SU-DHL-6 (cell line): ENCODE results near the gene FGFBP2.

Source experiments
- H2AFZ ChIP-seq: fragments of 200-600 bp; sonication (generic); 2 replicates; pipeline ENCODE4 v1.6.1; 2014; ENCODE audit warnings: low read depth, mild to moderate bottlenecking, moderate library complexity, mixed read lengths, antibody characterized with exemption, low read length; ENCODE audit not compliant: severe bottlenecking
- H3F3A ChIP-seq: fragments of 200-600 bp; shearing (Covaris generic); 2 replicates; pipeline ENCODE4 v1.6.0; 2016; ENCODE audit warnings: antibody characterized with exemption, mild to moderate bottlenecking; ENCODE audit not compliant: insufficient read depth
- H3K27ac ChIP-seq: fragments of 200-600 bp; sonication (generic); 2 replicates; pipeline ENCODE4 v1.5.1; 2016; ENCODE audit warnings: low read depth, mild to moderate bottlenecking, low read length, moderate library complexity, mixed read lengths
- H3K27me3 ChIP-seq: fragments of 200-600 bp; sonication (generic), shearing (Covaris generic); 2 replicates; pipeline ENCODE4 v1.6.0; 2014; ENCODE audit warnings: mild to moderate bottlenecking, low read length
- H3K36me3 ChIP-seq: fragments of 200-600 bp; sonication (generic); 2 replicates; pipeline ENCODE4 v1.6.1; 2014; ENCODE audit warnings: mild to moderate bottlenecking, low read length, mixed read lengths
- H3K4me2 ChIP-seq: fragments of 300-600, 200-600 bp; shearing (Covaris generic), sonication (generic); 2 replicates; pipeline ENCODE4 v1.6.0; 2014; ENCODE audit warnings: low read length, low read depth, mild to moderate bottlenecking; ENCODE audit not compliant: poor library complexity, severe bottlenecking
- H3K4me3 ChIP-seq: fragments of 200-600 bp; sonication (generic); 2 replicates; pipeline ENCODE4 v1.5.1; 2014; ENCODE audit warnings: antibody characterized with exemption, low read length, mild to moderate bottlenecking, mixed read lengths; ENCODE audit not compliant: insufficient read depth, poor library complexity, severe bottlenecking
- H3K79me2 ChIP-seq: fragments of 200-600 bp; sonication (generic); 2 replicates; pipeline ENCODE4 v1.6.1; 2014; ENCODE audit warnings: mild to moderate bottlenecking, low read length, moderate library complexity; ENCODE audit not compliant: insufficient read depth
- H3K9ac ChIP-seq: fragments of 200-600 bp; sonication (generic); 2 replicates; pipeline ENCODE4 v1.7.0; 2014; ENCODE audit warnings: mild to moderate bottlenecking, low read length
- H3K9me2 ChIP-seq: fragments of 200-600 bp; sonication (generic); replicated peaks from 2 replicates; pipeline ENCODE4 v1.6.1; 2014; ENCODE audit warnings: low read length; ENCODE audit not compliant: insufficient read depth
- H3K9me3 ChIP-seq: fragments of 200-600 bp; sonication (generic); 2 replicates; pipeline ENCODE4 v1.6.1; 2014; ENCODE audit warnings: low read length, mixed read lengths; ENCODE audit not compliant: insufficient read depth
- H4K20me1 ChIP-seq: fragments of 200-600 bp; sonication (generic); 2 replicates; pipeline ENCODE4 v1.6.1; 2014; ENCODE audit warnings: low read depth, mild to moderate bottlenecking, antibody characterized with exemption, low read length, moderate library complexity, mixed read lengths
- EZH2phosphoT487 ChIP-seq: fragments of 200-600 bp; sonication (generic), shearing (Covaris generic); conservative IDR thresholded peaks from 2 replicates; pipeline ENCODE4 v1.6.1; 2018; ENCODE audit warnings: mild to moderate bottlenecking, antibody characterized with exemption, low read length, moderate library complexity, mixed read lengths
- TF ChIP-seq, protein P1 (sequence below): fragments of 200-600 bp; sonication (generic); IDR thresholded peaks from one replicate; pipeline ENCODE4 v1.5.1; 2017; ENCODE audit warnings: antibody characterized with exemption, mild to moderate bottlenecking, low read length, moderate library complexity; ENCODE audit not compliant: insufficient read depth, poor library complexity, severe bottlenecking

Gene FGFBP2

DNA sequence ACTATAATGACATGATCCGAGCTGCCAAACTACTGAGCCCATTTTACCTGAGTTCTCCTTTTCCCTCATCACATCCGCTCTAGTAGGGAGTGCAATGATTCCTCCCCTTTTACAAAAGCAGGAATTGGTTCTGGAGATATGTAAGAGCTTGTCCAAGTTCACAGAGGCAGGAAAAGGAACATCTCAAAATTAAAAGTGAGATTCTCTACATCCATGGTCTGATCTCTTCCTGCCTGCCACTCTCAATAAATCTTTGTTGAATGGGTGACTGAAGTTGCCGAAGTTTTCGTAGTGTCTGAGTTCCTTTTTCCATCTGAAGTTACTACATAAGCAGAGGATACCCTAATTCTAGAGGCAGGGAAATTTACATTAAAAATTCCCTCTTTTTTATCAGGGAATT is 24.3 kb downstream of the FGFBP2 start, which contains the start of gene FGFBP1:
TSS of gene FGFBP1 (minus strand) at position 101 of the 400 bp plus-strand sequence. CDS start 2,108 bp downstream, outside the sequence.
- Histone ChIP-seq H3K4me2 (no peak within 1 kb of the TSS), H3K4me3 (no peak within 1 kb of the TSS), H2AFZ (no peak within 1 kb of the TSS)

DNA sequence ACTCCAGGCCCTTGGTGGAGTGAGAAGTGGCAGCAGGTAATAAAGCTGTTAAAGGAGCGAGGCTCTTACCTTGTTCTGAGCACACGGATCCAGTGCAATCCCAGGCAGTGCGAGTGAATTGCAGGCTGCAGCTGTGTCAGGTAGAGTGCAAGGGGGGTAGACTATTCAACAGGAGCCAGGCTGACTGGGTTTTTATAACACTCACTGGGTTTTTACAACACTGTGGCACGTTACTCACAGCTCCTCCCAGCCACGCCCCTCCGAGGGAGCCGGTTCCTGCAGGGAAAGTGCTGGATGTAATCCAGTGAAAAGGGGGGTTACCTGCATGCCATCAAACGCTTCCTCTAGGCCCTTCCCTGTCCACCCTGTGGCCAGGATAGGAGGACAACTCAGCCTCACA is 24.8 kb downstream of the FGFBP2 start:
- Histone ChIP-seq H3K9ac (no peak overlapping the region), H3K27ac (no peak overlapping the region), H3K9me3 (no peaks in the 10 kb centered on the region), H3K4me3 (no peak overlapping the region), H4K20me1 (no peaks in the 10 kb centered on the region), H3F3A (no peaks in the 10 kb centered on the region), H3K4me2 (no peak overlapping the region), H3K36me3 (no peaks in the 10 kb centered on the region), H2AFZ (no peak overlapping the region), H3K79me2 (no peaks in the 10 kb centered on the region), H3K27me3 (no peaks in the 10 kb centered on the region), H3K9me2 (no peaks in the 10 kb centered on the region; the same call in 1 of the 2 replicates)
- TF ChIP-seq EZH2phosphoT487: no peak
- TF ChIP-seq, protein P1, sequence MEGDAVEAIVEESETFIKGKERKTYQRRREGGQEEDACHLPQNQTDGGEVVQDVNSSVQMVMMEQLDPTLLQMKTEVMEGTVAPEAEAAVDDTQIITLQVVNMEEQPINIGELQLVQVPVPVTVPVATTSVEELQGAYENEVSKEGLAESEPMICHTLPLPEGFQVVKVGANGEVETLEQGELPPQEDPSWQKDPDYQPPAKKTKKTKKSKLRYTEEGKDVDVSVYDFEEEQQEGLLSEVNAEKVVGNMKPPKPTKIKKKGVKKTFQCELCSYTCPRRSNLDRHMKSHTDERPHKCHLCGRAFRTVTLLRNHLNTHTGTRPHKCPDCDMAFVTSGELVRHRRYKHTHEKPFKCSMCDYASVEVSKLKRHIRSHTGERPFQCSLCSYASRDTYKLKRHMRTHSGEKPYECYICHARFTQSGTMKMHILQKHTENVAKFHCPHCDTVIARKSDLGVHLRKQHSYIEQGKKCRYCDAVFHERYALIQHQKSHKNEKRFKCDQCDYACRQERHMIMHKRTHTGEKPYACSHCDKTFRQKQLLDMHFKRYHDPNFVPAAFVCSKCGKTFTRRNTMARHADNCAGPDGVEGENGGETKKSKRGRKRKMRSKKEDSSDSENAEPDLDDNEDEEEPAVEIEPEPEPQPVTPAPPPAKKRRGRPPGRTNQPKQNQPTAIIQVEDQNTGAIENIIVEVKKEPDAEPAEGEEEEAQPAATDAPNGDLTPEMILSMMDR: no peak

More for the DNA sequence above, 24.3 kb downstream of the FGFBP2 start, which contains the start of gene FGFBP1:
- Histone ChIP-seq H3K79me2 (no peaks in the 10 kb centered on the region), H3K27ac (no peak within 1 kb of the TSS), H3K9ac (no peak within 1 kb of the TSS), H3K9me3 (no peaks in the 10 kb centered on the region), H3F3A (no peaks in the 10 kb centered on the region), H3K36me3 (no peaks in the 10 kb centered on the region), H3K27me3 (no peaks in the 10 kb centered on the region), H3K9me2 (no peaks in the 10 kb centered on the region; the same call in 1 of the 2 replicates), H4K20me1 (no peaks in the 10 kb centered on the region)
- no peak for TF ChIP-seq EZH2phosphoT487
- TF ChIP-seq, protein P1: no peak

DNA sequence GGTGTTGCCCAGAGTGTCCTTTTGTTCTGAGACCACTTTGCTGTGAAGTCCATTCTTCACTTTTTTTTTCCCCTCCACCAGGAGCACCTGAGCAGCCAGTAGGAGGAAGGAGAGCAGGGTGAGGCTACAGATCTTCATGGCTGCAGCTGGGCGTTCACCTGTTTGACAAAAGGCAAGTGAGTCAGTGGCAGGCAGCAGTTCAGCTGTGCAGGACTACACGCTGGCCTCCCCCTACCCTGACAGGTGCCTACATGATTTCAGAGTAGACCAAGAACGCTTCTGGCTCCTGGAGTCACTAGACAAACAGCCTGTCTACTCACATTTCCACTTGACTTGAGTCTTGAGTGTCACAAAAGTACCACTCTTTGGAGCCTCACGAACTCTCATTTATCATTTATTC is 26.5 kb downstream of the FGFBP2 start:
- H3K4me2 ChIP-seq: no peak overlapping the region
- H3K9me2 ChIP-seq: no peaks in the 10 kb centered on the region; the same call in 1 of the 2 replicates
- no peaks in the 10 kb centered on the region for H3F3A ChIP-seq
- TF ChIP-seq EZH2phosphoT487: no peak
- TF ChIP-seq, protein P1: no peak
- H3K27ac ChIP-seq: no peak overlapping the region
- no peaks in the 10 kb centered on the region for H3K27me3 ChIP-seq
- no peak overlapping the region for H3K9ac ChIP-seq
- H3K4me3 ChIP-seq: no peak overlapping the region
- no peaks in the 10 kb centered on the region for H4K20me1 ChIP-seq
- no peaks in the 10 kb centered on the region for H3K79me2 ChIP-seq
- no peak overlapping the region for H2AFZ ChIP-seq
- H3K36me3 ChIP-seq: no peaks in the 10 kb centered on the region
- no peaks in the 10 kb centered on the region; the same call in 1 of the 2 replicates for H3K9me3 ChIP-seq
